GM12874 (cell line): ENCODE data around the gene RASSF8.
A peak's percentile ranks its signal among the peaks of the same experiment; 100 is the strongest.

Experiments used
- TF ChIP-seq, protein P1 (sequence below): IDR thresholded peaks from 2 replicates; pipeline ENCODE4 v1.5.1; 2011; ENCODE audit warnings: low read depth, mild to moderate bottlenecking, control low read depth, low read length, moderate library complexity; ENCODE audit not compliant: insufficient read depth

The RASSF8 gene

DNA sequence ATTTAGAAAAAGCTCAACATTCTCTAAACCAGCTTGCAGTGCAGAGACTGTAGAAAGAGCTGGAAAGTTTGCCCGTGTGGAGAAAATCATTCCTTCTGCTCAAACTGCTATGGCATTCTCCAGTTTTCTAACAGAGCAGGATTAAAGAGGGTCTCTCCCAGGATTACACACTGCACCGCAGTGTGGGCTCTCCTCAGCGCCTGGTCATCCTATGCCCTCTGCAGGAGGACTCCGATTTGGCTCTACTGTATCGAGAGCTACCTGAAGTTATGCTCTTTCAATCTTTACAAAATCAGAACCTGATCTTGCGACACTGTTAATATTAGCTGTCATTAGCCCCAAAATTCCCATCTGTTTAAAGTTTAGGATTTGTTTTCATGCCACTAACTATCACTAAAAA, 133.3 kb downstream of the RASSF8 start:
- TF ChIP-seq, protein P1, sequence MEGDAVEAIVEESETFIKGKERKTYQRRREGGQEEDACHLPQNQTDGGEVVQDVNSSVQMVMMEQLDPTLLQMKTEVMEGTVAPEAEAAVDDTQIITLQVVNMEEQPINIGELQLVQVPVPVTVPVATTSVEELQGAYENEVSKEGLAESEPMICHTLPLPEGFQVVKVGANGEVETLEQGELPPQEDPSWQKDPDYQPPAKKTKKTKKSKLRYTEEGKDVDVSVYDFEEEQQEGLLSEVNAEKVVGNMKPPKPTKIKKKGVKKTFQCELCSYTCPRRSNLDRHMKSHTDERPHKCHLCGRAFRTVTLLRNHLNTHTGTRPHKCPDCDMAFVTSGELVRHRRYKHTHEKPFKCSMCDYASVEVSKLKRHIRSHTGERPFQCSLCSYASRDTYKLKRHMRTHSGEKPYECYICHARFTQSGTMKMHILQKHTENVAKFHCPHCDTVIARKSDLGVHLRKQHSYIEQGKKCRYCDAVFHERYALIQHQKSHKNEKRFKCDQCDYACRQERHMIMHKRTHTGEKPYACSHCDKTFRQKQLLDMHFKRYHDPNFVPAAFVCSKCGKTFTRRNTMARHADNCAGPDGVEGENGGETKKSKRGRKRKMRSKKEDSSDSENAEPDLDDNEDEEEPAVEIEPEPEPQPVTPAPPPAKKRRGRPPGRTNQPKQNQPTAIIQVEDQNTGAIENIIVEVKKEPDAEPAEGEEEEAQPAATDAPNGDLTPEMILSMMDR: no peak

DNA sequence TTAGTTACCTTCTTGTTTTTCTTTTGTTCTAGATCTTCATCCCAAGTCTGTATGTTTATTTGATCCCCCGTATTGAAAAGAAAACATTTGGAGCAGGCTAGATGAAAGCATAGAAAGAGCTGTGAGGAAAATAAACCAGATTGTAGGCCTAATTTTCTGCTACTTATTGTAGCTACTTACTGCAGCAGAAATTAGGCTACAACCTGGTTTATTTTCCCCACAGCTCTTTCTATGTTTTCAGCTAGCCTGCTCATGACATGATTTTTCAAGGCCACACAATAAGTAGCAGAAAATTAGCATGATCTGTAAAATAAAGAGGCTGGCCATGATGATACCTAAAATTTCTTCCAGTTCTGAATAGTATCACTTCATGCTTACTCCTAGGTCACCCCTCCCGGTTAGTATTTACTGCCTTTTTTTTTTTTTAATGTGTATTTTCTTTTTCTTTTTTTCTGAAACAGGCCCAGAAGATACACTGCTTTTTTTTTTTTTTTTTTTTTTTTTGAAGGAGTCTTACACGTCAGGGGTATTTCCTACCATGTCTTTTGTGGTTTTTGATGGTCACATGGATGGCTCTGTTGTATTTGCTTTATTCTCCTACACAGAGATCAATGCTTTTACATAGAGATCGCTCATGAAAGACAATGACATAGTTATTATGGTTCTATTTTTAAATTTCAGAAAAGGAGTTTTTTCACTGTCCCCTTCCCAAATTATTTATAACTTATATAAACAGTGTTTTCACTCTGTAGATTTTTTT, 134.0 kb downstream of the RASSF8 start:
- TF ChIP-seq, protein P1: no peak

DNA sequence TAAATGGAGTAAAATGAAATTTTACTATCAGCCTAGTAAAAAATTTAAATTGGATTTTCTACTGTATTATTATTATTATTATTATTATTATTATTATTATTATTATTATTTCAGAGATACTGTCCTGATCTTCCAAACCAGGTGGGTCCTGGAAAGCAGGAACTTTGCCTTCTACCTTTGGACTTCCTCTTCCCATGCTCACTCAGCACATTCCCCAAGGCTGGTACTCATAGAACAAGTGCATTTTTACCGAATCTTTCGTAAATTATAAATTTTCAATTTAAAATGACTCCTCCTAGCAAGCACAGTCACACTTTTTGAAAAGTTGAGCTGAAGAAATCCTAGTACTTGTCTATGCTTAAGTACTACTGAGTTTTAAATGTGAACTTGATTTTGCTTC, 136.7 kb downstream of the RASSF8 start:
- TF ChIP-seq, protein P1: no peak

DNA sequence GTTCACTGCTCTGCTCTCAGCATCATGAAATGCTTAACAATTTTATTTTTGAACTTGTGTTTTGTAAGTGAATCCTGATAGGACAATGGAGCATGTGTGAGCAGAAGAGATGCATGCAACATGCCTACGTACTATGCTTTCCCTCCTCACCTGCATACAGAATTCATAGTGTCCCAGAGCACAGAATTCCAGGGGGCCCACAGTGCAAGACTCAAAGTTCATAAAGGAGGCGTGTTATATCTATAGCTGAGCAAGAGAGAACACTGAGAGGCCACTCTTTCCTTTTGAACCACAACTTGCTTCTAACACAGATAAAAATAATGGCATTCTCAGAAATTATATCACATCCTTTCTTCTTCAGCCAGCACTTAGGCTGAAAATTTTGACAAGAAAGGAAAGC, 137.6 kb downstream of the RASSF8 start:
- TF ChIP-seq, protein P1: no peak

DNA sequence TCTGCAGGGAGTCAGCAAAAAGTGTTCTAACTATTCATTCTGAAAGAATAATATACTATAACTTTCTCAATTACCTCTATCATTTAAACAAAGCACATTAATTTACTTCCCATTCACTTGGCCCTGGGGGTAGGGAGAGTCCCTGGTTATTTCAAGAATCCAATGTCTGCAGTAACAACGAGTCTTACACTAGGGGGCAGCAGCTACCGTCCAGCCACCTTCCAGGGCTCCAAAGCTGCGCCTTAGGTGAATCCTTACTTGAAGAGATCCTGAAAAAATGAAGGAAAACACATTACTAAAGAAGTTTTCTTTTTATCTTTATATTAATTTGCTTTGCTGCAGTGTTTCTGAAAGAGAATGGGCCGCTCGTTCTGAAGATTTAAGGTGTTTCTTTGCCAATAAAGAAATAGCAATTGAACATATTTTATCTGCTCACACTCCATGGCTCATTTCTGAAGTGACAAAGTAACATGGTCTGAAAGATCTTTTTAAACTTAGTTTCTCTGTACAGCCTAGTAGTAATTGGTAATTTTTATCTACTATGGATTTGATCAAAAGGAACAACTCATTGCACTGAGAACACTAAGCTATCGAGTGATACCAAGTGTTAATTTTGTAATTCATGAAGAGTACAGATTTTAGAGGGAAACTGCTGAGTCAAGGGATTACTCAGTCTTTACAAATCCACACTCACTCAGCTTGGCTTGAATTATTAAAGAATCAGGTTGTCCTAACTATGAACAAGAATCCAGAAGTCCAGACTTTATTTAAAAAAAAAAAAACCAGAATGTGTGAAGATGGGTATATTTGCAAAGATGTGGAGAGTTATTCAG, 138.8 kb downstream of the RASSF8 start:
- TF ChIP-seq, protein P1: peak; percentile 83

DNA sequence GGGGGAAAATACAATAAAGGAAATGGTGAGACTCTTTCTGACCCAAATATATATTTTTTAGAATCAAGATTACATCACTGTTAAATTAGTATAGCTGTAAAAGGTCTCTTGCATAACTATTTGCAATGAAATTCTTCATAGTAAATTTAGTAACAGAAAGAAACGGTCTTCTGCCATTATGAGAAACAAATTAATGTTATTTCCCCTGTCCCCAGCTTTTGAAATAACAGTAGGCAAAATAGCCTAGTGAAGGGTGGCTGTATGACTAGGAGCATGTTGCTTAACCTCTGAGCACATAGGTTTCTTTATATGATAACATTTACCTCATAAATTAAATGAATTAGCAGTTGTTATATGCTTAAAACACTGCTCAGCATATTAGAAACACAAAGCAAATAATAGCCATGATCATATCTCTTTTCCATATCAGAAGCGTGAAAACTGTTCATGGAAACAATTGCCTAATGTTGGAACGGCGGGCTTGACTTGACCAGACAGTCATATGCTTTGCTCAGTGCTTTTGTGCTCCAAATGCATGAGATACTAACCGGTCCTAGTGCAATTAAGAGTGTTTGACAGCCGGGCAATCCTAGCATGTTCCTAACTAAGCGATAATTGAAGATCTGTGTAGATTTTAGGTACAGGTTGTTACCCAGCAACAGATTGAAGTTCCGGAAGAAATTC, 142.3 kb downstream of the RASSF8 start:
- TF ChIP-seq, protein P1: no peak

DNA sequence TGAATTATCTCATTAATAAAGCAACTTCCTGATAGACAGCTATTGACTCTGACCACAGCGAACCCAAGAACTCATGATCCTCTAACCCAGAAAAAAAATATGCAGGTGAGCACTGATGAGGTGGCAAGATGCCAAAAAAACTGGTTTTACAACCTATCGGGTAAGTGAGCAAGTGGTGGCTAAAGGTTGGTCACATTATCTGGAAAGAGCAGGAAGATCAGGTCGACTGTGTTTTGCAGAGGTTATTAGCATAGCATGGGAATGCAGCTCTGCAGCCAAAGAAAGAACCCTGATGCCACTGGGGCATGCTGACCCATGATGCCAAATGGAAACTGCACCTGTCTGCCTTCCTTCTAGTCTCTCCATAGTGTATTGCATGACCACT, 142.9 kb downstream of the RASSF8 start:
- TF ChIP-seq, protein P1: no peak
